Kasumi-1 (cell line): ENCODE data around the gene SFMBT1.
"Not testable (repeated sequence)": the region's sequence is repeated elsewhere in the genome, so short reads cannot be mapped to it uniquely, and the experiment has no call there.

Source experiments
- DNase-seq, 2 experiments: peaks; one replicate each; lab custom pipeline; 2025; lab: John Stamatoyannopoulos, UW

Gene SFMBT1

GRCh38 chr3:53038679-53039375 is 7.0 kb downstream of the SFMBT1 start:
- no peak for DNase-seq

- DNase-seq: no peak
These were observed 9.9 kb downstream of the SFMBT1 start for GRCh38 chr3:53035825-53036619.

DNA sequence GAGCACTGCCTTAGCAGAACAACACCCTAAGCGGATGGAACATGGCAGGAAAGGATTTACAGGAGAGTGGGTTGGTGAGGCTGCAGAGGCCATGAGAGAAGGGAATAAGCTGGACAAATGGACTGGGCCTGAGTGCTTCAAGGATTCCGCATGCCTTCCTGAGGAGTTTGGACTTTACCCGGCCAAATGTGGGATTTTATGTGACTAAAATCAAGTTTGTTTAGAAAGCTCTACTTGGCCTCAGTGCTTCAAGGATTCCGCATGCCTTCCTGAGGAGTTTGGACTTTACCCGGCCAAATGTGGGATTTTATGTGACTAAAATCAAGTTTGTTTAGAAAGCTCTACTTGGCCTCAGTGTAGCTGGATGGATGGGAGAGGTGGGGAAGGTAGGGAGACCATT is 10.9 kb downstream of the SFMBT1 start:
- not testable (repeated sequence) for DNase-seq

GRCh38 chr3:53034411-53034810 is 11.5 kb downstream of the SFMBT1 start:
- DNase-seq: not testable (repeated sequence)

GRCh38 chr3:53032609-53033008 is 13.3 kb downstream of the SFMBT1 start:
- no peak for DNase-seq

GRCh38 chr3:53030619-53031449 is 15.0 kb downstream of the SFMBT1 start:
- DNase-seq: no peak

DNA sequence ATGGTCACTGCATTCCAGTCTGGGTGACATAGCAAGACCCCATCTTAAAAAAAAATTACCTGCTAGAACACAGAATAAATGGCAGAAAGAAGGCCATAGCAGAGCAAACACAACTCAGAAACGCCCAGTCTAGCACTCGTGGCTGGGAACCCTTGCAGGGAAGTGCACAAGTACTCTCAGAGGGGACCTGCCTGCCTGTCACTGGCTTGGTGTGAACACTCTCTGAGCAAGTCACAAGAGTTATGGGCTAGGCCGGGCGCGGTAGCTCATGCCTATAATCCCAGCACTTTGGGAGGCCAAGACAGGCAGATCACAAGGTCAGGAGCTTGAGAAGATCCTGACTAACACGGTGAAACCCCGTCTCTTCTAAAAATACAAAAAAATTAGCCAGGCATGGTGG is 17.2 kb downstream of the SFMBT1 start:
- DNase-seq: no peak

DNA sequence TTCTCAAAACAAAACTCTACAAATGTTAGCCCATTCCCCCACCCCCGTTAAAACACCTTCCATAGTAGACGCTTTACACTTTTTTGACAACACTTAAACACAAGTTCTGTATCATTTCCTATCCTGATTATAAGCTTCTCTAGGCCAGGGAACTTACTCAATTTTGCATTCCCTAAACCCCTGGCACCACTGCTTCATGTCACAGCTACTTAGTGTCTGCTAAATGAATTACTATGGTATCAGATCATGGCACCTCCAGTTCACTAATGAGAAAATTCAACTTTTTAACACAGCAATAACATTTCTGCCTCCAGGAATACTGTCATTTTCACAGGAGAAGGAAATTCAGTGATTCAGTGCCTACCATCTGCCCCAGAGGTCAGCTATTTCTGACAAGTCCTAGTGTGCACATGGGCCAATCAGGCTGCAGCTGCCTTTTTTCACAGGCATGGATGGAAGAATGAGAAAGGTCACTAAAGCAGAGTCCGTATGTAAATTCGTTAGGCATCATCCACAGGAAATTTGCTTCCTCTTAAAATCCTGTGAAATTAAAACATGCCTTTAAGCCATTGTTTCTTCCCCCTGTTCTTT is 18.5 kb downstream of the SFMBT1 start:
- no peak for DNase-seq

DNA sequence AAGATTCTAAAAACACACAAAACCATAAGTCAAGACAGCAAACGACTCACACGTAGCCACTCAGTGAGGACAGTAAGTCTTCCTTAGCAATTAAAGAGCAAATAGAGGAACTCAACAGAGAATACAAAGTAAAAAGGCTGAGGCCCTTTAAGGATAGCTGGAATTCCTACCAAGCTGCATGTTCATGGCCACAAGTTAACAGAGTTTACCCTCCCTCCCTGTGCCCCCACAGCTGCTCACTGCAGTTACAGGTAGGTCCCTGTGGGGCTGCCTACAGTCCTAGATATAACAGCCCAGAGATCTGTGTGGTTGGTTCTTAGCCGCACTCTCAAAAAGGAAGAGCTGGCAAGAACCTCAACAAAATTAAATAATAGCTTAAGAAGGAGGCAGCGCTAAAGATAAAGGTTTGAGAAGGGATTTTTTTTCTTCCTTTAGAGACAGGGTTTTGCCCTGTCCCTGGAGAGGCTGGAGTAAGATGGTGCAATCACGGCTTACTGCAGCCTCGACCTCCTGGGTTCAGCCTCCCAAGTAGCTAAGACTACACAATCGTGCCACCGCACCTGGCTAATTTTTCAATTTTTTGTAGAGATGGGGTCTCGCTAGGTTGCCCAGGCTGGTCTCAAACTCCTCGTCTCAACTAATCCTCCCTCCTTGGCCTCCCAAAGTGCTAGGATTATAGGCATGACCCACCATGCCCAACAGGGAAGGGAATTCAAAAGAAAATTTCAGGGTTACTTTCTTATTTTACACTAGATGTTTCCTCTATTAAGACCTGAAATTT is 19.3 kb downstream of the SFMBT1 start:
- peak; percentile 37 to 42 for DNase-seq

- no peak for DNase-seq
These were observed 21.6 kb downstream of the SFMBT1 start for GRCh38 chr3:53024315-53024714.

DNA sequence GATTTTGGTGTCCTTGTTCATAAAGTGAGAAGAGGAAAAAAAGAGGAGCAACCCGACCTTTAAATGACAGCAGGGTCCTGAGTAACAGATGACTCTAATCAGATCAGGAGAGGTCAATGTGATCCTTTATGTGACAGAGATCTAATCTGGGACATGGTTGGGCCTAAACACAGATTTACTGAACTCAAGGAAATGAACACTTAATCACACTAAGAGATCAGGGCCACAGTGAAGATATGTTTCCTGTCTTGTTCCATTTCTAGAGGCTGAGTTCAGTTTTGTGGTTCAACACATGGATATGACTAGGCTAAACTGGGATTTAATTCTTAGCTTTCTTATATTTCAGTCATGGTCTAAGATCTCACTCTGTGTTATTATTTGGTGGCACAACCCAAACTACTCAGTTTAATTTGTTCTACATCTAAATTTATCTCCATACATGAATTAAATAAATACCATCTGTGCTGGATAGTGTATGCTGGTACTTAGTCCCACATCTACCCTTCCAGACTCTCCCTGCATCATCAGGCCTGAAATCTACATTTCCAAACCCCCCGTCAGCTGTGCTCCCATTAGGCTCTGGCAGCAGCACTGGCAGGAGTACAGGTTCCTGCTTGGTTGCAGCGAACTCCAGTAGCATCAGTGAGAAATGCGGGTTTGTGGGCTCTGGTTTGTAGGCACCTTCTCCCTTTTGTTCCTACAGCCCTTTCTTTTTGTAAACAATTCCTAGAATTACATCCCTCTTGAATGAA is 22.6 kb downstream of the SFMBT1 start:
- peak; percentile 48 to 74 for DNase-seq

DNA sequence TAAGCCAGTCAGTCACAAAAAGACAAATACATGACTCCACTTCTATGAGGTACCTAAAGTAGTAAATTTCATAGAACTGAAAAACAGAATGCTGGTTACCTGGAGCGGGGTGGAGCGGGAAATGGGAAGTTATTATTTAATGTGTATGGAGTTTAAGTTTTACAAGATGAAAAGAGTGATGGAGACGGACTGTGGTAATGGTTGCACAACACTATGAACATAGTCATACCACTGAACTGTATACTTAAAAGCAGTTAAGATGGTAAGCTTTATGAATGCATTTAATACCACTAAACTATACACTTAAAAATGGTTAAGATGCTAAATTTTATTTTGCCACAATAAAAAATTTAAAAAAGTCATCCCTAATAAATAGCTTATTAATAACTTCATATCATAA is 23.2 kb downstream of the SFMBT1 start:
- DNase-seq: no peak

DNA sequence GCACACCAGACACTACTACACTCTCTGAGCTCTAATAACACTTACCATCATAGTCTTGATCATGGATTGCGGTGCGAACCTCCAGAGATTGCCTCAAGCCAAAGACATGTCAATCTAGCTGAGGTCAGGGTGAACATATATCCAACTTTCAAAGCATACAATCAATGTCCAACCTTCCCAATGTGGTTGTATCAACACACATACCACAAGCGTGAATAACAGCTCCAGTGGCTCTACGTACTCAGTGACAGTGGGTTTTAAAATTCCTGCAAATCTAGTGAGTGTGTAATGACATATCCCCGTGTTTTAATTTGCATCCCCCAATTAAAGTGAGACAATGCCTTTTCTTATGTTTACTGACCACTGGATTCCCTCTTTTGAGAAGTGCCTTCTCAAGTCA is 29.6 kb downstream of the SFMBT1 start:
- DNase-seq: no peak

GRCh38 chr3:53011324-53011723 is 34.5 kb downstream of the SFMBT1 start:
- DNase-seq: no peak

- no peak for DNase-seq
These were observed 35.9 kb downstream of the SFMBT1 start for GRCh38 chr3:53009826-53010539.

GRCh38 chr3:53008932-53009331 is 36.9 kb downstream of the SFMBT1 start:
- DNase-seq: no peak

DNA sequence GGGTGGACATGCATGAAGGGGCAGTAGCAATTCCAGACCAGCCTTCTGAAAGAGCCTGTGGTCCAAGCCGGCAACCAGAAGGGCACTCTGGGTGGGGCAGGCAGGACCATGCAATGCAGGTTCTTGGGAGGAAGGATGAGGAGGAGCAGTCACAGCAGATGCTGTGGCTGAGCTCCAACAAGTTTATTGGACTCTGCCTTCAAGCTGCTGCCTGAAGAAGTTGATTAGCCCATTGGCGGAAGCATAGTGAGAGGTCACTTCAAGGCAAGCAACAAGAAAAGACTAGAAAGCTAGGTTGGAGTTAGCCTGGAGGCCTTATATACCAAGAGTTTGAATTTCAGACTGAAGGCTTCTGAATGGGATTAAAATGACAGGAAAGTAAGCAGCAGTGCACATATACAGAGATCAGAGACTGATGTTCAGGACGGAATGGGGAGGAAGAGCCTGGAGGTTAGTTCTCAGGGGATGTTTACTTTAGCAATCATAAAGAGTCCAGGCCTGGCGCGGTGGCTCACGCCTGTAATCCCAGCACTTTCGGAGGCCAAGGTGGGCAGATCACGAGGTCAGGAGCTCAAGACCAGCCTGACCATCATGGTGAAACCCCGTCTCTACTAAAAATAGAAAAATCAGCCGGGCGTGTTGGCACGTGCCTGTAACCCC is 39.9 kb downstream of the SFMBT1 start:
- no peak for DNase-seq

DNA sequence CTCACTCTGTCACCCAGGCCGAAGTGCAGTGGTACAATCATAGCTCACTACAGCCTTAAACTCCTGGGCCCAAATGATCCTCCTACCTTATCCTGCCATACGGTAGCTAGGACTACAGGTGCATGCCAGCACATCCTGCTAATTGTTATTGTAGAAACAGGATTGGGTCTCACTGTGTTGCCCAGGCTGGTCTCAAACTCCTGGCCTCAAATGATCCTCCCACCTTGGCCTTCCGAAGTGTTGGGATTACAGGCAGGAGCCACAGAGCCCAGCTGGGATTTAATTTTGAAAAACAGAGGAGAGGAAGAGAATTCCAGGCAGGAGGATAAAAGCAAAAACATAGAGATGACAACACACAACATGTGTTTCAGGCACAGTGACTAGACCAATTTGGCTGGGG is 40.5 kb downstream of the SFMBT1 start:
- no peak for DNase-seq

DNA sequence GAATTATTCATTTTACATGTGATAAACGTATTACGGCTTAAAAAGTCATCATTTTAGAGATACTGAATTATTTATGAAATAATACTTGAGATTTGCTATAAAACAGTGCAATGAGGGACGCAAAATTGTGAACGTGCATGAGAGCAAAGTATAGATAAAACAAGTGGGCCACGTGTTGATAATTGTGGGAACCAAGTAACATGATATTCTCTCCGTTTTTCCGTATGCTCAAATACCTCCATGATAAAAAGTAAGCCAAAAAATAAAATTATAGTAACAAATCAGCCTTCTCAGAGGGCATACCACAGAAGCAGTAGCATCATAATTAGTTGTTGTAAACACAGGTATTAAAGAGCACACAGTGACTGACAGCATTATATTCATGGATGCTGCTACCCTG is 42.6 kb downstream of the SFMBT1 start:
- DNase-seq: no peak
